ENCODE data around the gene SLC43A3.

DNA sequence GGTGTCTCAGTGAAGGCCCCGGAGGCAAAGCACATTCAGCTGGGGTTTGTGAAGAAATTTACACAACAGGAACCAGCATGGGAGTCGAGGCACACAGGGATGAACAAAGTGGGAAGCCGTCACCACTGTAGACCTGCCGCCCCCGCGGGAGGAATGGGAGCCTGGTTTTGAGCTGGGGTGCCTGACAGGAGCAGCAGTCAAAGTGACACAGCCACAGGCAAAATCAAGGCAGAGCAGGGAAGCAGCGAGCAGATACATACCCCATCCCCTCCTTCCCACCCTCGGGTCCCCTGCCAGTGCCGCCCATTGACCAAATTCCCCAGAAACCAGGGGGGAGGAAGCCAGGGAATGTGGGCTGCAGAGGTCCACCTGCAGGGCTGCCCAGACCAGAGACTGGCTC, 67.9 kb downstream of the SLC43A3 start:
- TF ChIP-seq ESRRB (CRISPR knock-in tag; IDR thresholded peaks at IDR 0.05; ENCODE audit: borderline replicate concordance): no peak
- TF ChIP-seq MYC (IDR thresholded peaks at IDR 0.05; ENCODE audit: low read depth, low read length): no peak
- TF ChIP-seq MYC (CRISPR knock-in tag; IDR thresholded peaks at IDR 0.05; ENCODE audit: borderline replicate concordance, low read depth): no peak
- no peak for TF ChIP-seq MED1 (CRISPR knock-in tag; IDR thresholded peaks at IDR 0.05; ENCODE audit: borderline replicate concordance)
- TF ChIP-seq NFIC (IDR thresholded peaks at IDR 0.05): no peak
- no peak for TF ChIP-seq RBBP5 (IDR thresholded peaks at IDR 0.05; ENCODE audit: borderline replicate concordance, insufficient read depth, low read length, poor library complexity, severe bottlenecking)
- TF ChIP-seq, protein P1, sequence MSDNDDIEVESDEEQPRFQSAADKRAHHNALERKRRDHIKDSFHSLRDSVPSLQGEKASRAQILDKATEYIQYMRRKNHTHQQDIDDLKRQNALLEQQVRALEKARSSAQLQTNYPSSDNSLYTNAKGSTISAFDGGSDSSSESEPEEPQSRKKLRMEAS (CRISPR knock-in tag; IDR thresholded peaks at IDR 0.05): no peak
- TF ChIP-seq MYNN (IDR thresholded peaks at IDR 0.05): no peak
- no peak for TF ChIP-seq MYNN (CRISPR knock-in tag; IDR thresholded peaks at IDR 0.05)
- TF ChIP-seq POLR2A (conservative IDR thresholded peaks at IDR 0.05): no peak
- no peak for TF ChIP-seq TGIF2 (CRISPR knock-in tag; IDR thresholded peaks at IDR 0.05)
- TF ChIP-seq ZNF217 (CRISPR knock-in tag; IDR thresholded peaks at IDR 0.05): no peak
- TF ChIP-seq, protein P2, sequence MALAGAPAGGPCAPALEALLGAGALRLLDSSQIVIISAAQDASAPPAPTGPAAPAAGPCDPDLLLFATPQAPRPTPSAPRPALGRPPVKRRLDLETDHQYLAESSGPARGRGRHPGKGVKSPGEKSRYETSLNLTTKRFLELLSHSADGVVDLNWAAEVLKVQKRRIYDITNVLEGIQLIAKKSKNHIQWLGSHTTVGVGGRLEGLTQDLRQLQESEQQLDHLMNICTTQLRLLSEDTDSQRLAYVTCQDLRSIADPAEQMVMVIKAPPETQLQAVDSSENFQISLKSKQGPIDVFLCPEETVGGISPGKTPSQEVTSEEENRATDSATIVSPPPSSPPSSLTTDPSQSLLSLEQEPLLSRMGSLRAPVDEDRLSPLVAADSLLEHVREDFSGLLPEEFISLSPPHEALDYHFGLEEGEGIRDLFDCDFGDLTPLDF (CRISPR knock-in tag; IDR thresholded peaks at IDR 0.05): no peak
- TF ChIP-seq RAD21 (CRISPR knock-in tag; conservative IDR thresholded peaks at IDR 0.05 in 1 of 2, IDR thresholded peaks at IDR 0.05 in 1 of 2): no peak
- TF ChIP-seq TEAD4 (IDR thresholded peaks at IDR 0.05; ENCODE audit: low read length): no peak
- no peak for TF ChIP-seq TEAD4 (CRISPR knock-in tag; IDR thresholded peaks at IDR 0.05; ENCODE audit: borderline replicate concordance)

Data from K562 (cell line).